Activated CD4-positive, alpha-beta T cell treated with anti-CD3 and anti-CD28 coated beads, Interleukin-2, amount 50 U/mL, for 16 hours (primary cell): ENCODE data around the gene CNTNAP2.
A peak's percentile ranks its signal among the peaks of the same experiment; 100 is the strongest.

ENCODE experiments used
- DNase-seq: peaks from one replicate; pipeline ENCODE4 v3.0.0-alpha.2; 2020

The CNTNAP2 gene

DNA sequence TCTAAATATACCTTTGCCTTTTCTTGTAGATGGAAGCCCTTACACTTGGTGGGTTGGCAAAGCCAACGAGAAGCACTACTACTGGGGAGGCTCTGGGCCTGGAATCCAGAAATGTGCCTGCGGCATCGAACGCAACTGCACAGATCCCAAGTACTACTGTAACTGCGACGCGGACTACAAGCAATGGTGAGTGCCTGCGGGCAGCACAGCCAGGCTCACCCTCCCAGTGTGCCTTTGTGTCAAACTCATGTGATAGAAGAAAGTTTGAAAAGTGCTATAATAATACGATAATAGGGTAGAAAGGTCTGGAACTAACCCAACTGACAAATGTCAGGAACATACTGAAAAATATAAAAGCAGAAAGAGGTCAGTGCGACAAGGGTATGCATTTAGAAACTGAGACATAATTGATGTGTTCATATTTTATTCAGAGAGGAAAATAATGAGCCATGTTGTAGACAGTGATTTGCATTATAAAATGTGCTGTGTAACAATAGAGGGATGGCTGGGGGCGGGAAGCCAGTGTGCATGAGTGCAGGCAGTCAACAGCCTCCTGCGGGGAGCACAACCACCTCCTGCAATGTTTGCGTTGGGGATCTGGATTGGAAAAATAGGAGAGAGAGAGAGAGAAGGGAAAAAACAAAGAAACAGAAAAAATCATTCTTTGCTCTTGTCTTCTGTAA lies 1787.1 kb downstream of the CNTNAP2 start:
- DNase-seq, result no peak

DNA sequence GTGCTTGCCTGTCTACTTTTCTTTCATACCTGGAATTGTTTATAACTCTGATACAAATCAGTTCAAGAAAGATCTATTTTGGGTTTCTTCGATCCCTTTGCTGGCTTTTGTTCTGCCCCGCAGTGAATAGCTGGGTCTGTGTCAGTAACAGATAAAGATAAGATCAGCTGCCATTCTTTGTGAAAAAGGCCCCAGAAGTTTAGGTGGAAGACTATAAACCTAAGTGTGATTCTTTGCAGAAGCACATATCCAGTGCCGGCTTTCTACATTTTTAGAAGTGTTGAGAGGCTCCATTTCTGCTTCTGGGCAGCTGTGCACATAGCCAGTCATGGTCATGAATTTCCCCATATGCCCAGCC lies 1787.6 kb downstream of the CNTNAP2 start:
- no peak for DNase-seq

DNA sequence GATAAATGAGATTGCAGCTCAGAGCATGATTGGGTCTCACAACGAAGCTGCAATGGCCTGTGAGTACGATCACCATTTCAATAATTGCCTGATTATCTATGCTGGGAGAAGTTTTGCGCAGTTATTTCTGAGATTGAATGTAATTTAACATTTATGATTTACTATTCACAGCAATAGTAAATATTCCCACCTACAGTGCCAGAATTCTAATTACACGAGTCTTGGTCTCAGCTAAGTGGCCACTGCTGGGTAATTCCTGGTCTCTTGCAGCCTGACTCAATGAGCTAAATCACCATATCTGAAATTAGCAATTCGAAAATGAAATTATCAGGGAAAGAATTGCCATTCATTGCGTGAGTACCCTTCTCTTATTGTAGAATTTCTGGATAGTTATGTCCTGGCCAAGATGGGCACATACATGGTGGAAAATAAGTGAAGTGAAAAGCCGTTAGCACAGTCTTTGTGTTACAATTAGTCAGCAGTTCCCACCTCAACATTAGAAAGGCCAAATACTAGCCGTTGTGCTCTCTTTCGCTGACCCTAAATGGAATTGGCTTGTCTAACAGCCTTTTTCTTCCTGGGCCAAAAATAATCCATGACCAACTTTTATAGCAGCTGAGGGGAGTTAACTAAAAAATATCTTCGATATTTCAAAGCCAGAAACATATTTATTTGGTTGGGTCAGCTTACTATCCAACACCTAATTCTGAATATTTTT lies 1793.0 kb downstream of the CNTNAP2 start:
- DNase-seq, result no peak

DNA sequence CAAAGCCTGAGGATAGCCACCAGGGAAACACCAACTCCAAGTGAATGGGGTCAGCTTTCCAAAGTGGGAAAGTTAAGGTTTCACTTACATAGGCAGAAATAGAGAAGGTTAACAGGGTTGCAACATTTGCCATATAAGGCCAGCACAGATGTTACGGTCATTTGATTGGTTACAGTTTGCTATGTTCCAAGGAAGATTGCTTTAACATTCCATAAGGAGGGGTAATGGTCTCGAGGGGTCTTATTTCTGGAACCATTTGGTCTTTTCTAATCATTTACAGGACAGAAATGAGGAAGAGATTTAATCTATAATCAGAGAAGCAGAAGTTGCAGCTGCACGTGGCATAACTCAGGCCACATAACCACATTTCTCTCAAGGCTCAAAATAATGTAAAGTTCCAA lies 1794.6 kb downstream of the CNTNAP2 start:
- DNase-seq, result no peak

DNA sequence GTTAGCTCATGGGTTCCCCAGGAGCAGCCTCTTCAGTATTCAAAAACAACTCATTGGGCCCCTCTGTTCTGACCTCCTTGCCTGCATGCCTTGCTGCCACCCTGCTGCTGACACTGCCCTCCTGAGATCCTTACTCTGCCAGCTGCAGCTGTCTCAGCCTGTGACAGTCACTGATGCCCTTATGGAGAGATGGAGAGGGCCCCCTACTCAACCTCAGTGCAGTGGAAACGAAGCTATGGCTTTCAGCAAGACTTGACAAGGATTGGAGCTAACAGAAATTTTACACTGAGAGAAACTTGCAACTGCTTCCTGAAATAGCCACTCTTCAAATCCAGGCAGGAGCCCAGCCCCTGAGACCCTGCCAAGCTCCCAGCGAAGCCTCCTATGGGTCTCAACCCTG lies 1795.7 kb downstream of the CNTNAP2 start:
- DNase-seq, result no peak

DNA sequence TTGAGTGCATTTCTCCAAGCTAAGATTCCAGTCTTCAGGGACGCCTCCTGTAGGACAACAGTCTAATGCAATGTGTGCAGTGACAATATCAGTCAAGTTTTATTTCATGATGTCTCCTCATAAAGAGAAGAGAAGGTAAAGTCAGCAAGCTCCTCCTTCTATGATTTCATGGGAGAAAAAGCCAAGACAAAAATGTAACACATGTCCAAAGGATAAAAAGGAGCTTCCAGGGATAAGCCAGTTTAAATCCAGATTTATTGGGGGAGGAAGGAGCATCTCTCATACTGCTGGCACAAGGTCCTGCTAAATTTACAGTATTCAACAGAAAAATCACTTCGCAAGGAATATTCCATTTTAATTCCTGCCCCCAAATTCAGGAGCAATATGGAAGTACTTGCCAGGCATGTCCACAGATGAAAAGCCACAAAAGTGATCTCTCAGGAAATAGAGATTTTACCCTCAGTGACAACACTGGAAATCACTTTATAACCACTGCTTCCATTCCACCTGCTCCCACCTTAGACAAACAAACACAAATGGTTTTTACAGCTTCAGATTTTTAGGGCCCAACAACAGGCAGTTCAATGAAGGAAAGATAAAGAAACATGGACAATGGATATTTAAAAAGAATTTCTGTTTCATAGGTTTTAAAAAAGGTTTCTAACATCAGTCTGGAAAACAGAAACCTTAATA lies 1796.5 kb downstream of the CNTNAP2 start:
- no peak for DNase-seq

DNA sequence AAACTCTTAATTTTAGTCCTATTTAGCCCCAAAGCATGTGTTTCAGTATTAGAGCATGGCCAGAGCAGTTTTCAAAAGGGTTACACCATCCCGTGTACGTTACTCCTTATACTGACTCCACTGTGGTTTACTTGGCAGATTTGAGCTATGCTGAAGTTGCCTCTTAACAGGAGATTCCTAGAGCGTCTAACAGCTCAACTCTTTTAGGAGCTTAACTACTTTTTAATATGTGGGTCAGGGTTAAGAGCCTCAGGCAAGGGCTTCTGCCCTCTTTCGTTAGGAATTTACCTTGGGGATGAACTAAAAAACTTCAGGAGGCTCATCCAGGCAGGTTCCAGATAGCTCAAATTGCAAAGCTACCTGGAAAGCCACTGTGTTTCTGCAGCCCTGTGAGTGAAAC lies 1799.2 kb downstream of the CNTNAP2 start:
- no peak for DNase-seq

DNA sequence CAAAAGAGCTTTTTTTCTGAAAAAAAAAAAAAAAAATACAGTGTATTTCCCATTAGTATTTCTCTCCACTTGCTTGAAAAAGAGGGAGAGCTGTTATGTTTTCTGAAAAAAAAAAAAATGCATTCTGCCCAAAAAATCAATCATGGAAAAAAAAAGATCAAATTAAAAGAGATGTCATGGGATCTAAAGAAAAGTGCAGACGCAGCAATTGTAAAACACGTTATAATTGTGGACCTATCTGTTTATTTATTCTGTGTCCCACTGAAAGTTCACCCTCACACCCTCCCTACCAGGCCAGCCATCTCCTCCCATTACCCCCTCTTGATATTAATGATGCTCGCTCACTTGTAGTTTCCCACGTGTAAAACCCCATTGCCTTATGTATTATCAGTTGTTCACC lies 1800.0 kb downstream of the CNTNAP2 start:
- DNase-seq, result no peak

DNA sequence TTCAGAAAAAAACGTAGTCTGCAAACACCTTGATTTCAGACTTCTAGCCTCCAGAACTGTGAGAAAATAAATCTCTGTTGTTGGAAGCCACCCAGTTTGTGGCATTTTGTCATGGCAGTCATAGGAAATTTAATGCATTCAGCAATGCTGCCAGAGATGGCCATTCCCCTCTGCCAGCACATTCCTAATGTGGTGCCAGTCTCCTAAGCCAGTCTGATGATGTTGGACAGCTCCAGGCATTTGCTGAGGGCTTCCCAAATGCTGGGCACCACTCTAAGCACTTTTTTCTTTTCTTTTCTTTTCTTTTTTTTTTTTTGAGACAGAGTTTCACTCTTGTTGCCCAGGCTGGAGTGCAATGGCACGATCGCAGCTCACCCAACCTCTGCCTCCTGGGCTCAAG lies 1807.2 kb downstream of the CNTNAP2 start:
- no peak for DNase-seq

DNA sequence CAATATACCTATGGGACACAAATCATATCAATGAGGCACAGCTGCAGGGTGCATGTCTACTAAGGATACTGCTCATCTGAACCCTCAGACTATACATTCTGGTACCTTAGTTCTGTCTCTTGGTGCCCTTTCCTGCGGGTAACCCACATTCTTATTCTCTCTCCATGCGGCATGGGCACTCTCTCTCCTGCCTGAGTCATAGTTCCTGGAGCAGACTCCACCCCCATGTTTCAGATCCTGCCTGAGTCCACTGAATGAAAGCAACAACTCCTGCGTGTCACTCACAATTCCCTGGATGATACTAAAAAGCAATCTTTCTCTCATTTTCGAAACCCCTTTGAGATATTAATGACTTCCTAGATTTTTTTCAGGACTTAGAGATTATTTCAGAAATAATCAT lies 1820.8 kb downstream of the CNTNAP2 start:
- no peak for DNase-seq

DNA sequence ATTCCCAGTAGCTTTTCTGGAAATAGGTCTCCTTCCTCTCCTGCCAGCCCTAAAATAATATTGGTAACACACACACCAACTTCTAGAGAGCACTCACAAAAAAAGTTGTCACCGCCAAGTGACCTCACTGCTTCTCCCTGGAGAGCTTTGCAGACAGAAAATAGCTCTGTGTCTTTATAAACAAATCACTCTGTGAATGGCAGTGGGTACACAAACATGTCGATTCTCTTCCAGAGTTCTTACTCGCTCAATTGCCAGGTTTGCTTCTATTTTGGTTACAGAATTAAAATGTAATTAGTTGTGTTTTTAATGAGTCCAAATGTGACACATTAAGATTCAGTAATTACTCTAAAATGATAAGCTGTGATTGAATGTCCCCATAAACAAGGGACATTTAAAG lies 1824.8 kb downstream of the CNTNAP2 start:
- no peak for DNase-seq

DNA sequence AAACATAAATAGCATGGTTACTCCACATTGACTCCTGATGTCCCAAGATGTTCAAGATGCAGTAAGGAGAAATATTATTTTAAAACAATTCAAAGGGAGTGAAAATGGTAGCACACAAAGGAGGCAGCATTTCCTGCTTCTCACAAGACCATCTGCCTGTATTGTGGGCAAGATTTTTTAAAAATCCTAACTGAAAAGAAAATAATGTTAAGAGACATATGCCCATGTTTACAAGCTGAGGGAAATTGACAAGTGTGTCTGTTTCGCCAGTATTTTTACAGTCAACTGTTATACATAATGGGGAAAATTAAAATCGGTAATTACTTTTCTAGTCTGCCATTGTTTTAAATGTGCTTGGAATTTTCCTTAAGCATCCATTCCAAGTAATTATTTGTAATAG lies 1827.7 kb downstream of the CNTNAP2 start:
- no peak for DNase-seq

DNA sequence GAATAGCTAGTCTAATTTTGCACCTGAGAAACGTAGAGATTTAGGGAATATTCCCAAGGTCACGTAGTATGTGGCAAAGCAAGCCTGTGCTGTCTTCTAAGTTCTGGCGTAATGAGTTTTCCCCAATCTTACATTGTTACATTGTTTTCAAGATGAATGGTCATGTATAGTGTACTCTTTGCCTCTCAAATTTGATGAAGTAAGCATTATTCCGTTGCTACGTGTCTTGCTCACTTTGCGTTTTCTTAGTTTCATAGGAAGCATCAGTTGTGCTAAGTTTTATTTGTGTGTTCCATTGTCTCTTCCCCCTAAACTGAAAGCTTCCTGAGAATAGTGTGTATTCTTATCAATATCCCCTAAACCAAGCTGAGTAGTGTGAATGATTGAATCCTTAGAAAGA lies 1836.3 kb downstream of the CNTNAP2 start:
- DNase-seq, result no peak

DNA sequence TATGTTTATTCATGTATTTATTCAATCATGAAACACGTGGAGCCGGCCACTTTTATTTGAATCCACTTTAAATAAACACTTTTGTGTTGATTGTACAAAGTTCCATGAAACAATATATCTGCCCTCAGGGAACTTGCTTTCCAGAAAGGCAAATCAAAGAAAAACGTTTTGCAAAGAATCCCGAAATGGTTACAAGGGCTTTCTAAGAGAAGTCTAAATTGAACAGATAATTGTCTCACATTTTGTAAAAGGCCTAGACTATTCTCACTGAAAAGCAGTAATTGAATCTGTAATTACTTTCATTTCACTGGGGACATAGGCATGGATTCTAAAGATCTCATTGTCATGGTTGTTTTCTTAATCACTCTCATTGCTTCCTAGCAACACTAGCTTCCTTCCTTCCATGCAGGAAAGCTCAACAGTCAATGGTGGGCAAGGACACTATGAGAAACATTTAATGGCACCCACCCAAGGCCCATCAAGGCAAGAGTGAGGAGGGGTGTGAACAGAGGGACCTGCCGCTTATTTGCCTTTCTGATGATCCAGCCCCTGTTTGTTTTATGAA lies 1851.5 kb downstream of the CNTNAP2 start:
- DNase-seq, result no peak

DNA sequence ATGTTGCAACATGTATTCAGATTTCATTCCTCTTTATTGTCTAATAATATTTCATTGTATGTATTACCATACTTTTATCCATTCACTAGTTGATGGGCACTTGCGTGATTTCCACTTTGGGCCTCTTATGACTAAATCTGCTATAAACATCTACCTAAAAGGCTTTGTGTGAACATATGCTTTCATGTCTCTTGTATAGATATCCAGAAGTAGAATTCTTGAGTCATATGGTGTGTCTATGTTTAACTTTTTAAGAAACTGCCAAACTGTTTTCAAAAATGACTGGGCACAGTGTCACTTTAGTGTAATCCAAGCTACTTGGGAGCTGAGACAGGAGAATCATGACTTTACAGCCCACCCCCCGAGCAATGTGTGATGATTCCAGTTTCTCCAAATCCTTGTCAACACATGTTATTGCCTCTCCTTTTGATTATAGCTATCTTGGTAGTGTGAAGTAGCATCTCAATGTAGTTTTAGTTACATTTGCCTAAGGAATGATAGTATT lies 1855.1 kb downstream of the CNTNAP2 start:
- no peak for DNase-seq

DNA sequence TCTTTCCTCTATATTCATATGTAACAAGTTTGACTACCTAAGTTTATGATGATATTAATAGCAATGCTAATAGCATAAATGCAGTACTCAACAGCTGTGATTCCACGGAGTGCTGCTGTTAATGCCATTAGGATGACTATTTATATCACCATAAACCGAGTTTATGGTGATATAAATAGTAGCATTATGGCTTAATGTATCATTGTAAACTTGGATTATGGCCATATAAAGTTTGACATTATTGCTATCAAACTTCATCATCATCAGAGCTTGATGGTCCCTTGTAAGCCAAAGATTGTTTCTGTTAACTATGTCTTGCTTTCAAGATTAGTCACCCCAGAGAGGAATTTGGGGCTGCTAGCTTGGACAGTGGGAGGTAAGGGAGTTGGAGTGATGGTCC lies 1861.6 kb downstream of the CNTNAP2 start:
- DNase-seq, result no peak

DNA sequence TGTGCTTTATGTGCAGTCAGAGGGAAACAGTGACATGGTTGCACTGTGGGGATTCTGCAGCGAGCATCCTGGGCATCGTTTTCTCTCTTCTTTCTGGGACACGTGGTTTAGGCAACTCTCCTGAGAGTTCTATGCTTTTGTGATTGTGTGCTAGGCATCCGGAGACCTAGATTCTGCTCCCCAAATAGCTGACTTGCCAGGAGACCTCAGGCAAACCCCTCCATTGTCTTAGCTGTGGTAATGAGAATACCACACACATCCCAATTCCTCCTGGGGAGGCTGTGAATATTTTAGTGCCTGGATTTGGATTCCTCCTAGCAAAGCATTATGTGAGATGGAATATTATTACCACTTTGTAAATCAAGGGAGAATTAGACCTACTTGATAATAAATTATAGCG lies 1862.0 kb downstream of the CNTNAP2 start:
- DNase-seq, result no peak

DNA sequence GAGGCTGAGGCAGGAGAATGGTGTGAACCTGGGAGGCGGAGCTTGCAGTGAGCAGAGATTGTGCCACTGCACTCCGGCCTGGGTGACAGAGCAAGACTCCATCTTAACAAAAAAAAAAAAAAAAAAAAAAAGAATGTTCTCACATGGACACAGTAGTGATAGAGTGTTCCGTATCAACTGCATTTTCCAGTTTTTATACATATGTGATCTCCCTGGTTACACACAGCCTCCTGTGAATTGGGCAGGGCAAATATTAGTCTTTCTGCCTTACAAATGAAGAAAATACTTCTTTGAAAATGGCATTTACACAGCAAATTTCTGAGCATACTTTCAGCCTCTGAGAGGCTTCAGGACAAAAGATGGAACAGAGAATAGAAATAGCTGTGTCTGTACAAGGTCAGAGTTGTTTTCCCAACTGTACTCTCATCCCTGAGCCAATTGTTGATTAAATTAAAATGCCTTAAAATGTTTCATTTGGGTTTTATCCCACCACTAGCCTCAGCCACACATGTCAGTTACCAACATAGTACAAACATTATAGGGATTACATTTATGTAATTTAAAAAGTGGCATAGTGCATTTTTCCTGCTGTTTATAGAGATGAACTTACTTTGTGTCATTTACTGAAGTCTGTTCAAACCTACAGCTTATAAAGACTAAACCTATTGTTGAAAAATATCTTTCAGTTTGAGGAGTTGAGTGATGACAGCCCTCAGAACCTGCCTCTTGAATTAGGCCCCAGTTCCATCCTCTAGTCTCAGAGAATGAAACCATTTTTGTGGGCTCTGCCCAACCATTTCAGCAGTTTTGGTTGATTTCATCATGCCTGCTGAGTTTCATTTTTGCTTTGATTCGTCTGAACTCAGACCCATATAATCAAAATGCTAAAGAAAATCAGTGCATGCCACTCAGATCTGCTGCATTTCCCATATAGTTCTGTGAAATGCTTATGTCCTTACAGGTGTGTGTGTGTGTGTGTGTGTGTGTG lies 1864.5 kb downstream of the CNTNAP2 start:
- DNase-seq, result peak; percentile 69

DNA sequence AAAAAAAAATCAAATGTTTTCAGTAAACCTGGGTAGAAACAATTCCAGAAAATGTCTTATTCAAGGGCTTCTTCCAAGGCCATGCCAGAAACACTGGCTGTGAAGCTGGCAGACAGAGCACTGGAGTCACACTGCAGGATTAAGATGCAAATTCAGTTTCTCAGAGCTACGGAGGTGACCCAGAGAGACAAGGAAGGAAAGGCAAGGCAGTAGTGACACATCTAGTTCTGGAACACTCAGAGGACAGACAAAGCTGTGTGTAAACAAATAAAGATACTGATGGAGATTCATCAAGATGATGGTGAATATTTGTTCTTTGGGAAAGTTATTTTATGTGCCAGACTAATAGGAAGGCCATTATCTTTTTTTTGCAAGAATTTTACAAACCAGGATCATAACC lies 1865.7 kb downstream of the CNTNAP2 start:
- DNase-seq, result no peak

DNA sequence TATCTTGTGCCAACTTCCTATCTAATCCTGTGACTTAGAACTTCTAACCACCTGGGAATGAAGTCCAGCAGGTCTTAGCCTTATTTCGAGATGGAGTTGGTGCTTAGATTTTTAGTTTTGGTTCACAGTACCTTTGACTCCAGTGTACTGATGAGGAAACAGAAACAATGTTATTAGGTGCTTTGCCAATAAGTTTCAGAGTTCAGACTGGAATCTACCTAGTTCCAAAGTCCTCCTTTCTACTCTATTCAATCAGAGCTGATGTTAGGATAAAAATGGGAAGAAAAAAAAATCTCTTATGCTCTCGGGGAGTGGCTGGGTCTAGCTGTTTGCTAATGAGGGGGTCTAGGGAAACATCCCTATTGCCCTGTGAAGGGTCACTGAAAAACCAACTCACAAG lies 1867.7 kb downstream of the CNTNAP2 start:
- no peak for DNase-seq

DNA sequence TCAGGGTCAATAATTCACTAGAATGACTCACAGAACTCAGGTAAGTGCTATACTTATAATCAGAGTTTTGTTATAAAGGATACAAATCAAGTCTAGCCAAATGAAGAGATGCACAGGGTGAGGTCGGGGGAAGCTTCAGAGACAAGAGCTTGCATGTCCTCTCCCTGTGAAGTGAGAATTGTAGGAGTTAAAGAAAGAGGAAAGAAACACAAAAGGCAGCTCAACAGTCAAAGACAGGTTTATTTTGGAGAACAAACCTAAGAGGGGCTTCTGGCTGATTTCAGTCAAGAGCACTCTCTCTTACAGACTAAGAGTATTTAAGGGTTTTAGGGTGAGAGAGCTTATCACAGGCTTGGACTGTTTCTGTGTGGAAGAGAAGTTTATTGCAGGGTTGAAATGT lies 1873.5 kb downstream of the CNTNAP2 start:
- no peak for DNase-seq

DNA sequence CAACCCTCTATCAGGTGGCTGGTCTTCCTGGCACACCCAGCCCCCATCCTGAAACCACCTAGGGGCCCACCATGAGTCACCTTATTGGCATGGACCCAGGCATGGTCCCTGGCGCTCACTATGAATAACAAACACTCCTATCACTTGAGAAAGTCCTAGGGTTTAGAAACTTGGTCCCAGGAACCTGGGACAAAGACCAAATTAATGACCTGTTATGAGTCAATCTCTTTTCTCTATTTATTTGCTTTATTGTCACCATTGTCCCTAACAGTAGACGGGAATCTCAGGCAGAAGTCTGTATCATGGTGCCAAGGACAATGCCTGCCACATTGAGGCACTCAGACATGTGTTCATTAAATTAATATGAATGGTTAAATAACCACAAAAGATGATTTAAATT lies 1874.3 kb downstream of the CNTNAP2 start:
- DNase-seq, result no peak

DNA sequence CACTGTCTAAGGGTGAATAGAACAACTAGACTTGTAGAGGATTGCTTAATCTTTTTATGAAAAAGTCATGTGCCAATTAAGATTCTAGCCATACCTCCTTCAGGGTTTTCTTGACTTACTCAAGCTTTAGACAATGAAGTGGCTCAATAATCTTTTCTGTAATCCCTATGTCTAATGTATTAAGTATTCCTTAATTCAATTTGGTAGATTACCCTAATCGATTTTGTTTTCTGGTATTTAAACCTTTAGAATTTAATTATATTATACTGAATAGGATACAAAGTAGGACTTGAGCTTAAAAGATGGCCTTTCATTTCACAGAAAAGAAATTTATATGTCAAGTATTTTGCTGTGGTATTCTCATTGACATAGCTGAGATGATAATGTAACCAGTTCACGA lies 1876.1 kb downstream of the CNTNAP2 start:
- no peak for DNase-seq
